Keratinocyte (primary cell): Measurements from ENCODE around the gene DPEP2. TPM values are rescaled to one million over a fixed set of nuclear protein-coding genes. Genes with fewer than 3 reads are reported as not detected.
"Not testable (repeated sequence)": the region's sequence is repeated elsewhere in the genome, so short reads cannot be mapped to it uniquely, and the experiment has no call there.

Source experiments
- DNase-seq: peaks from one replicate; pipeline ENCODE4 v3.0.0-alpha.2; 2011; ENCODE audit warnings: low read depth, missing footprints, low spot score
- FAIRE-seq: peaks from 2 replicates; lab custom pipeline; 2011; peaks lifted over from hg19 to GRCh38; lab: Jason Lieb, UNC
- H2AFZ ChIP-seq: 2 replicates; pipeline ENCODE4 v1.6.0; 2012; ENCODE audit warnings: low read length, control low read depth, inconsistent platforms; ENCODE audit not compliant: control insufficient read depth
- H3K27ac ChIP-seq: 2 replicates; pipeline ENCODE4 v1.5.1; 2011; ENCODE audit warnings: low read length; ENCODE audit not compliant: control insufficient read depth, insufficient read depth
- H3K27me3 ChIP-seq: 3 replicates; pipeline ENCODE4 v1.6.0; 2011; ENCODE audit warnings: low read length; ENCODE audit not compliant: control insufficient read depth, insufficient read depth; ENCODE audit errors: extremely low read depth
- H3K36me3 ChIP-seq, 2 experiments: 2 replicates in 1 of 2; 3 replicates in 1 of 2; pipeline ENCODE4 v1.5.1; 2011; ENCODE audit warnings: low read length in 2 of 2, mild to moderate bottlenecking in 1 of 2; ENCODE audit not compliant: control insufficient read depth in 2 of 2, insufficient read depth in 2 of 2; ENCODE audit errors: extremely low read depth in 1 of 2
- H3K4me1 ChIP-seq: 3 replicates; pipeline ENCODE4 v1.5.1; 2011; ENCODE audit warnings: low read length; ENCODE audit not compliant: control insufficient read depth, insufficient read depth; ENCODE audit errors: extremely low read depth
- H3K4me2 ChIP-seq: 3 replicates; pipeline ENCODE4 v1.6.0; 2011; ENCODE audit warnings: low read depth, low read length; ENCODE audit not compliant: control insufficient read depth, insufficient read depth; ENCODE audit errors: extremely low read depth
- H3K4me3 ChIP-seq, 3 experiments: fragments of 200-600 bp in 1 of 3; sonication (generic) in 1 of 3; 2 replicates in 2 of 3; 3 replicates in 1 of 3; pipeline ENCODE4 v1.5.1; 2011 to 2016; ENCODE audit warnings: low read length in 3 of 3, mild to moderate bottlenecking in 3 of 3, control low read depth in 2 of 3, inconsistent platforms in 1 of 3, low read depth in 1 of 3, mixed read lengths in 1 of 3, mixed run types in 1 of 3, moderate library complexity in 1 of 3; ENCODE audit not compliant: control insufficient read depth in 2 of 3, insufficient read depth in 2 of 3; ENCODE audit errors: extremely low read depth in 1 of 3
- H3K79me2 ChIP-seq: 2 replicates; pipeline ENCODE4 v1.6.0; 2012; ENCODE audit warnings: low read length; ENCODE audit not compliant: control insufficient read depth, insufficient read depth
- H3K9ac ChIP-seq: 3 replicates; pipeline ENCODE4 v1.6.0; 2011; ENCODE audit warnings: low read length; ENCODE audit not compliant: control insufficient read depth, insufficient read depth; ENCODE audit errors: extremely low read depth
- H3K9me1 ChIP-seq: 3 replicates; pipeline ENCODE4 v1.6.0; 2011; ENCODE audit warnings: low read length; ENCODE audit not compliant: control insufficient read depth, insufficient read depth; ENCODE audit errors: extremely low read depth
- H3K9me3 ChIP-seq: 2 replicates; pipeline ENCODE4 v1.5.1; 2012; ENCODE audit warnings: low read depth, low read length; ENCODE audit not compliant: control insufficient read depth
- H4K20me1 ChIP-seq: 3 replicates; pipeline ENCODE4 v1.6.0; 2011; ENCODE audit warnings: low read length; ENCODE audit not compliant: control insufficient read depth, insufficient read depth; ENCODE audit errors: extremely low read depth
- EZH2 ChIP-seq: IDR thresholded peaks from one replicate; pipeline ENCODE4 v1.6.1; 2012; ENCODE audit warnings: inconsistent platforms, mild to moderate bottlenecking, low read length, moderate library complexity
- dilution Hi-C: fragments of 300-500 bp; cut with MboI; formaldehyde crosslinking; loops from one replicate; pipeline ENCODE4 v1.7.0; 2020; ENCODE audit warnings: low sequenced_read_pairs; ENCODE audit not compliant: extremely low pct_ligation_motif_present
- polyA plus RNA-seq, 5 experiments: library from polyadenylated mRNA; depleted of rRNA in 3 of 5; stranded (reverse) in 3 of 5; stranded (forward) in 1 of 5; unstranded in 1 of 5; fragments of >200 nt; gene quantifications; 1 replicate in 1 of 5; 2 replicates in 3 of 5; 3 replicates in 1 of 5; pipeline versions ENCODE4 v1.2.1 to v1.2.3, GENCODE V29; 2011 to 2012; ENCODE audit warnings: missing spikeins in 2 of 5, low read depth in 1 of 5, low replicate concordance in 1 of 5
- small RNA-seq, 3 experiments: library from RNA; depleted of rRNA; stranded (forward); fragments of <200 nt; gene quantifications; one replicate each; pipeline ENCODE3, GENCODE V24; 2012; ENCODE audit warnings: low read depth in 3 of 3, low replicate concordance in 1 of 3; ENCODE audit not compliant: insufficient read length in 3 of 3
- TF ChIP-seq, protein P1 (sequence below), 3 experiments: IDR thresholded peaks in 1 of 3; conservative IDR thresholded peaks in 1 of 3; optimal IDR thresholded peaks in 1 of 3; 2 replicates in 2 of 3; 3 replicates in 1 of 3; pipeline versions ENCODE3 to v1.5.1; 2011; ENCODE audit warnings: low read length in 3 of 3, mild to moderate bottlenecking in 3 of 3, moderate library complexity in 2 of 3, control low read depth in 1 of 3, inconsistent platforms in 1 of 3; ENCODE audit not compliant: insufficient read depth in 2 of 3; ENCODE audit errors: extremely low read depth in 1 of 3

Gene DPEP2
- polyA plus RNA-seq, 1 donor (not counting 4 experiments of a cell fraction or from before 2014, with no cell fraction given): not detected

DNA sequence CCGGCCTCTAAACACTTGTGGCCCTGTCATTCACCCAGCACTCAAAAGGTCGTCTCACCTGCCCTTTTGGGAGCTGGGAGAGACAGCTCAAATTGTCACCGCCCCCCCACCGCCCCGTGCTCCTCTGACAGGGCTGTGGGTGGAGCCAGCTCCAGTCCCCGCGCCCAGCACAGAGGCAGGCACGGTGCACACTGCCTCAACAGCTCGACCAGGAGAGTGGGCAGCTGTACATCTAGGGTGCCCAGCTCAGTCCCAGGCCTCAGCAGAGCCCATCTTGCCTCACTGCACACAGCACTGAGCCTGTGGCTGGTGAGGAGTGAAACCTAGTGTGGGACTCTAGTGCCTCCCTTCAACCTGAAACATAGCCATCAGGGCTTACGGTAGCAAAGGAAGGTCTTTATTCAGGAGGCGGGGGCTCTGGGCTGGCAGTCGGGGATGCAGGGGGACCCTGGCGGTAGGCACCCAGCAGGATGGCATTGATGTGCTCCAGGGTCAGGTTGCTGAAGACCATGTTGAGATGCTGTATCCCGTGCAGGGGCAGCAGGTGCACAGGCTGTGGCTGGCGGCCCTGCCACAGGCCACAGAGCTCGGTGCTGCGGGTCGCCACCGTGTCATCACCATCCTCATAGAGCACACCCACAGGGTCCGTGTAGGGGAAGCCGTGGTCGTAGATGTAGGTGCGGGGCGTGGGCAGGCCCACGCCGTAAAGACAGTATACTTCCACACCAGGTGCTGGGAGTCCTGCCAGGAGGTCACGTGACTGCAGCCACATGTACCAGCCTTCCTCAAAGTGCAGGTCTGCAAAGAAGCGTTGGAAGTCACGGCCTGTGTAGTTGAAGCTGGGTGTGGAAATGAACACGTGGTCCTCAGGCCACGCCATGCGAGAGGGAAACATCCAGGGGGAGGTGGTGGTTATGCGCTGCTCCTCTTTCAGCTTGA, 59.5 kb downstream of the DPEP2 start:
- Histone ChIP-seq H3K36me3 (peaks cover 29 to 34% of the 10 kb centered on the region in 2 experiments), H3K9me1 (peaks cover 3% of the 10 kb centered on the region), H3K4me2 (no peak overlapping the region), H3K27me3 (no peaks in the 10 kb centered on the region), H3K79me2 (peaks cover 10% of the 10 kb centered on the region), H3K9me3 (no peaks in the 10 kb centered on the region), H4K20me1 (no peaks in the 10 kb centered on the region), H3K9ac (no peak overlapping the region), H3K27ac (no peak overlapping the region), H3K4me3 (no peak overlapping the region), H3K4me1 (peaks cover 14% of the 10 kb centered on the region), H2AFZ (no peak overlapping the region)
- TF ChIP-seq, protein P1, sequence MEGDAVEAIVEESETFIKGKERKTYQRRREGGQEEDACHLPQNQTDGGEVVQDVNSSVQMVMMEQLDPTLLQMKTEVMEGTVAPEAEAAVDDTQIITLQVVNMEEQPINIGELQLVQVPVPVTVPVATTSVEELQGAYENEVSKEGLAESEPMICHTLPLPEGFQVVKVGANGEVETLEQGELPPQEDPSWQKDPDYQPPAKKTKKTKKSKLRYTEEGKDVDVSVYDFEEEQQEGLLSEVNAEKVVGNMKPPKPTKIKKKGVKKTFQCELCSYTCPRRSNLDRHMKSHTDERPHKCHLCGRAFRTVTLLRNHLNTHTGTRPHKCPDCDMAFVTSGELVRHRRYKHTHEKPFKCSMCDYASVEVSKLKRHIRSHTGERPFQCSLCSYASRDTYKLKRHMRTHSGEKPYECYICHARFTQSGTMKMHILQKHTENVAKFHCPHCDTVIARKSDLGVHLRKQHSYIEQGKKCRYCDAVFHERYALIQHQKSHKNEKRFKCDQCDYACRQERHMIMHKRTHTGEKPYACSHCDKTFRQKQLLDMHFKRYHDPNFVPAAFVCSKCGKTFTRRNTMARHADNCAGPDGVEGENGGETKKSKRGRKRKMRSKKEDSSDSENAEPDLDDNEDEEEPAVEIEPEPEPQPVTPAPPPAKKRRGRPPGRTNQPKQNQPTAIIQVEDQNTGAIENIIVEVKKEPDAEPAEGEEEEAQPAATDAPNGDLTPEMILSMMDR (optimal IDR thresholded peaks at IDR 0.05 in 1 of 3, IDR thresholded peaks at IDR 0.05 in 1 of 3, conservative IDR thresholded peaks at IDR 0.05 in 1 of 3; ENCODE audit: extremely low read depth in 1 of 3, insufficient read depth in 2 of 3, low read length in 3 of 3): no peak
- TF ChIP-seq EZH2: no peak
- FAIRE-seq: no peak
- dilution Hi-C loops: no loop called here
- DNase-seq: no peak

DNA sequence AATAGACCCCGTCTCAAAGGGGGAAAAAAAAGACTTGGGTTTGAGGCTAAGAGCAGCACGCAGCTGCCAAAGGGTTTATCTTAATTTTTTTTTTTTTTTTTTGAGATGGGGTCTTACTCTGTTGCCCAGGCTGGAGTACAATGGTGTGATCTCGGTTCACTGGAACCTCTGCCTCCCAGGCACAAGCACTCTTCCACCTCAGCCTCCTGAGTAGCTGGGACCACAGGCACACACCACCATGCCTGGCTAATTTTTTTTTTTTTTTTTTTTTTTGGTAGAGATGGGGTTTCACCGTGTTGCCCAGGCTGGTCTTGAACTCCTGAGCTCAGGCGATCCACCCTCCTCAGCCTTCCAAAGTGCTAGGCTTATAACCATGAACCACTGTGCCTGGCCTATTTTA, 61.6 kb downstream of the DPEP2 start:
- dilution Hi-C loops, H3K9ac ChIP-seq, H3K27me3 ChIP-seq, H4K20me1 ChIP-seq, H3K27ac ChIP-seq, H2AFZ ChIP-seq, H3K4me3 ChIP-seq, H3K79me2 ChIP-seq, FAIRE-seq, H3K9me1 ChIP-seq, H3K9me3 ChIP-seq, DNase-seq: not testable (repeated sequence)
- peak overlapping the region; percentile 63 for H3K4me2 ChIP-seq
- H3K4me1 ChIP-seq: peaks cover 27% of the 10 kb centered on the region
- H3K36me3 ChIP-seq: peaks cover 14 to 24% of the 10 kb centered on the region in 2 experiments

Small RNA genes lying within 50 kb of the gene (small RNA-seq; reads per million reads assigned to genes)
- gene RNU6-359P: 0 to 2.5 (median 2.3) reads per million in 3 experiments

Other genes with a start within 250 kb of the DPEP2 start
- gene RANBP10, start 192.9 kb downstream of the DPEP2 start, polyA plus RNA-seq: 9.3 to 9.9 TPM (median 9.5 TPM) in 3 replicates
- gene TSNAXIP1, start 192.6 kb downstream of the DPEP2 start, polyA plus RNA-seq: 0.43 to 1.5 TPM (median 0.54 TPM) in 3 replicates
- 9.2 to 13.1 TPM (median 11.8 TPM) in 3 replicates for gene THAP11, start 157.2 kb downstream of the DPEP2 start, polyA plus RNA-seq
- gene NUTF2, start 152.6 kb downstream of the DPEP2 start, polyA plus RNA-seq: 173 to 569 TPM (median 189 TPM) in 3 replicates
- 30.1 to 57.1 TPM (median 41.3 TPM) in 3 replicates for gene CENPT, start 151.8 kb downstream of the DPEP2 start, polyA plus RNA-seq
- gene EDC4, start 126.4 kb downstream of the DPEP2 start, polyA plus RNA-seq: 16.7 to 28.0 TPM (median 25.4 TPM) in 3 replicates
- not detected in 3 replicates for gene NRN1L, start 114.6 kb downstream of the DPEP2 start, polyA plus RNA-seq
- gene PSKH1, start 106.2 kb downstream of the DPEP2 start, polyA plus RNA-seq: 10.7 to 19.5 TPM (median 13.7 TPM) in 3 replicates
- 0.10 to 0.46 TPM (median 0.33 TPM) in 3 replicates for gene CTRL, start 67.6 kb downstream of the DPEP2 start, polyA plus RNA-seq
- gene PSMB10, start 62.6 kb downstream of the DPEP2 start, polyA plus RNA-seq: 9.3 to 19.7 TPM (median 11.1 TPM) in 3 replicates
- 6.5 to 11.6 TPM (median 10.5 TPM) in 3 replicates for gene LCAT, start 55.4 kb downstream of the DPEP2 start, polyA plus RNA-seq
- gene SLC12A4, start 30.8 kb downstream of the DPEP2 start, polyA plus RNA-seq: 59.3 to 72.2 TPM (median 65.4 TPM) in 3 replicates
- gene DPEP3, start 19.0 kb downstream of the DPEP2 start, polyA plus RNA-seq: 0.04 TPM in 1 of 3 replicates, not detected in the others
- 0.05 TPM in 1 of 3 replicates, not detected in the others for gene DPEP2NB, start 16.4 kb upstream of the DPEP2 start, polyA plus RNA-seq
- 12.8 to 15.7 TPM (median 14.2 TPM) in 3 replicates for gene DDX28, start 23.7 kb upstream of the DPEP2 start, polyA plus RNA-seq
- 17.8 to 30.7 TPM (median 22.9 TPM) in 3 replicates for gene DUS2, start 23.8 kb upstream of the DPEP2 start, polyA plus RNA-seq
- 9.5 to 11.5 TPM (median 10.9 TPM) in 3 replicates for gene NFATC3, start 85.9 kb upstream of the DPEP2 start, polyA plus RNA-seq
- gene ESRP2, start 236.6 kb upstream of the DPEP2 start, polyA plus RNA-seq: 34.8 to 53.9 TPM (median 39.2 TPM) in 3 replicates
- 9.2 to 16.6 TPM (median 12.1 TPM) in 3 replicates for gene PLA2G15, start 245.9 kb upstream of the DPEP2 start, polyA plus RNA-seq